GM21528 (cell line): Measurements from ENCODE around the gene MAP2K3.
"Not testable (repeated sequence)": the region's sequence is repeated elsewhere in the genome, so short reads cannot be mapped to it uniquely, and the experiment has no call there.

Experiments used
- ATAC-seq: cut with Tn5 transposase; IDR thresholded peaks from one replicate; pipeline ENCODE4 v1.9.1; 2021; ENCODE audit warnings: mild to moderate bottlenecking, moderate library complexity; ENCODE audit not compliant: unreplicated experiment, low FRiP score

MAP2K3 gene

GRCh38 chr17:21347660-21348059 lies 63.1 kb downstream of the MAP2K3 start:
- not testable (repeated sequence) for ATAC-seq

GRCh38 chr17:21348081-21348925 lies 63.8 kb downstream of the MAP2K3 start:
- ATAC-seq: not testable (repeated sequence)

GRCh38 chr17:21348926-21349261 lies 64.4 kb downstream of the MAP2K3 start:
- ATAC-seq: not testable (repeated sequence)

DNA sequence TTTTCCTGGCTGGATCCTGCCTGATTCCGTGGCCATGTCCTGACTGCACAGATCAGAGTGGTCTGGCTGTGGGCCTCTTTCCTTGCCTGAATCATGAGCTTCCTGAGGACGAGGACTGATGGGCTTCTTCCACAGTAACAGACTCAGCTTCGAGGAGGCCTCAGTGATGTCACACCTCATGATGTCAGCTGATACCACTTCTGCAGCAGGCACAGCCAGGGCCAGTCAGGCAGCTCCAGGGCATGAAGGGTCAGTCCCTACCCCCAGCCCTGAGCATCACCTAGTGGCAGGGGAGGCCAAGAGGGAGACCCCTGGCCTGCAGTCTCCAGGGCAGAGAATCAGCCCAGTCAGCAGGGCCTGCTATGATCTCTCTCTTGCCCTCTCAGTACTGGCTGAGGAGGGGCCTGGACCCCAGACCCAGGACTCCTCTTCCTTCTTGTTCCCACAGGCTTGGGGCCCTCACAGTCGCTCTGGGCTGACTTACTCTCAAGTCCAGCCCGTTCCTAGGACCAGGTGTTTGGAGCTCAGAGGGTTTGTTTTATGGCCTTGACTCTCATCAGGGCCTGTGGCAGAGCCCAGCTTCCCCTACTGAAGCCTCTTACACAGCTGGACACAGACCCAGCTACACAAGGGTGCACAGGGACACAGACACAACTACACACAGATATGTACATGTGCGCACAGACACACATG lies 65.0 kb downstream of the MAP2K3 start:
- not testable (repeated sequence) for ATAC-seq

- not testable (repeated sequence) for ATAC-seq
Measured at GRCh38 chr17:21350495-21350894, 66.0 kb downstream of the MAP2K3 start.

GRCh38 chr17:21351366-21352065 lies 67.0 kb downstream of the MAP2K3 start:
- no peak for ATAC-seq

GRCh38 chr17:21352221-21352980 lies 67.9 kb downstream of the MAP2K3 start:
- no peak for ATAC-seq

DNA sequence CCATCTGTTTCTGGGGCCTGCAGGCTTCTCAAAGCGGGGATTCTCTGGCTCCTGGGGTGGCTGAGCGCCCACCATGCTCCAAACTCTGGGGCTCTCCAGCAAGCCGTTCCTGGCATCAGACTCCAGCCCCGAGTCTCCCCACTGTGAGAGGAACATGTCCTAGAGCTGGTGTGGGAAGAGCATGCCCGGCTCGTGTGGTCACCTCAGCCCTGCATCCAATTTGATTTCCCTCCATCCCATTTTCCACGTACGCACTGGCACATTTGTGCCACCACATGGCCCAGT lies 68.4 kb downstream of the MAP2K3 start:
- no peak for ATAC-seq

- ATAC-seq: no peak
Measured at GRCh38 chr17:21353326-21354010, 69.0 kb downstream of the MAP2K3 start.

- no peak for ATAC-seq
Measured at GRCh38 chr17:21354796-21355385, 70.4 kb downstream of the MAP2K3 start.

- ATAC-seq: no peak
Measured at GRCh38 chr17:21355586-21355985, 71.1 kb downstream of the MAP2K3 start.

DNA sequence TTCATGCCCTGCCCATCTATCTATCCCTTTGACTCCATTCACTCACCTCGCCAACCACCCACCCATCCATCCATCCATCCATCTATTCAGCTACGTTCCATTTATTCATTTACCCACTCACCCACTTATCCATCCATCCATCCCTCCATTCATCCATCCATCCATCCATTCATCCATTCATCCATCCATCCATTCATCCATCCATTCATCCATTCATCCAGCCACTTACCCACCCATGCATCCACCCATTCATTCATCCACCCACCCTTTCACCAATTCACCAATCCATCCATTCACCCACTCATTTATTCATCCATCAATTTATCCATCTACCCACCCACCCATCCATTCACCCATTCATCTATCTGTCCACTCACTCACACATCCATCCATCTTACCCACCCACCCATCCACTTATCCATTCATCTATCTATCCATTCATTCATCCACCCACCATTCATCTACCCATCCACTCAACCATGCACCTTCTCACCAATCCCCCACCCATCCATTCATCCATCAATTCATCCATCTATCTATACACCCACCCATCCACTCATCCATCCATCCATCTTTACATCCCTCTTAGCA lies 72.1 kb downstream of the MAP2K3 start:
- no peak for ATAC-seq

- no peak for ATAC-seq
Measured at GRCh38 chr17:21357281-21357680, 72.8 kb downstream of the MAP2K3 start.

DNA sequence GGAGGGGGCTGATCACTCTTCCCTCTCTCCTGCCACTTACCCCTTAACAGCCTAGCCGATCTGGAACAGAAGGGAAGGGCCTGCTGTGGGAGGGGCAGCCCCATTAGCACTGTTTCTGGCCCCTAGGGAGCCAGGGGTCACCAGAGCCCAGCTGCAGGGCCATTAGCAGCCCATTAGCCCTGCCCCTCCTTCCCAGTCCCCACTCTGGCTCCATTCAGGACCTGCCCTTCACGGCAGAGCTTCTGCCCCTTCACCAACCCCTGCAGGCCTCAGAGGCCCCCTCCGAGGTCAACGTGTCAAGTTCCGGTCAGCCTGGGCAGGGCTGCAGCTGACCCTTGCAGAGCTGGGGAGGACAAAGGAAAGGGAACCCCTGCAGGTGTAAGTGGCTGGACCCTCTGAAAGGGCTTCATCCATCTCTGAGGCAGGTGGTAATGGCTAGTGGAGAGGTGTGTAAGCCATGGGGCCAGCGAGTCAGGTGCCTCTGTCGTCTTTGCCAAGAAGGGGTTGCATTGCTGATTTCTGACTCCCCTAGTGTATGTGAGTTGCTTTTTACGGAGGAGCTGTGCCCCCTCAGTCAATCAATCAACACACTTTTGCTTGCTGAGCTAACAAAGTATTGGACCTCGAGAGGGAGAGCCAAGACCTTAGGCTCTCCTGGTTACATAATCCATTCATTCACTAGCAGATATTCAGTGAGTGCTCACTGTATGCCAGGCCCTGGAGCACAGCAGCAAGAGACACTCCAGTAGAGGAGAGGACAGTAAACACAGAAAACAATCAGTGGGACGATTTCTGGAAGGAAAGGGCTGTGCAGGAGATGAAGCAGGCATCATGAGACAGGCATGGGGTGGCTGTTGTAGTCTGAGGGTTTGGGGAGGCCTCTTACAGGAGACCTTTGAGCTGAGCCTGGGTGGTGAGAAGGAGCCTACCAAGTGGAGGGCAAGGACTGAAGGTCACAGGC lies 73.5 kb downstream of the MAP2K3 start:
- ATAC-seq: no peak

GRCh38 chr17:21358682-21359482 lies 74.4 kb downstream of the MAP2K3 start:
- no peak for ATAC-seq

GRCh38 chr17:21359483-21359840 lies 75.0 kb downstream of the MAP2K3 start:
- ATAC-seq: no peak

DNA sequence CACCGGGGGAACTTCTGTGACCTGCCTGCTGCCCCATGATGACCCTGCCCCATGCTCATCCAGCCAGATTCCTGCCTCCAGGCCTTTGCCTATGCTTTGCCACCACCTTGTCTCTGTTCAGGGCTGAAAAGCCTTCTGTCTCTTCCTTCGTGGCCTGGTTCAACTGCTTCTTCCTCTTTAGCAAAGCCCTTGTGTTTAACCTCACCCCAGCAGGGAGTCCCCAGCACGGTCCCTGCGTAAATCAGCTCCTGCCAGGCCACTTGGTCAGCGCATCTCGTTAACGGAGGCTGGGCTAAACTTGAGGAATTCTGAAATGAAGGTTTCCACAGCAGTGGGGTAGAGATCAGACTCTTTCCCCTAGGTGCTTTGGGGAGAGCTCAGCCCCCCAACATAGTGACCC lies 75.5 kb downstream of the MAP2K3 start:
- ATAC-seq: no peak
